Bronchial epithelial cell (primary cell): Measurements from ENCODE around the gene TIGD2. TPM values are rescaled to one million over a fixed set of nuclear protein-coding genes. Genes with fewer than 3 reads are reported as not detected.

ENCODE experiments used
- DNase-seq: peaks from one replicate; pipeline ENCODE4 v3.0.0-alpha.2; 2010; ENCODE audit warnings: low read depth
- FAIRE-seq: peaks from 2 replicates; lab custom pipeline; 2011; peaks lifted over from hg19 to GRCh38; lab: Jason Lieb, UNC
- H3K27me3 ChIP-seq: 2 replicates; pipeline ENCODE4 v1.5.1; 2011; ENCODE audit warnings: low read length; ENCODE audit not compliant: control insufficient read depth, insufficient read depth
- H3K36me3 ChIP-seq: 2 replicates; pipeline ENCODE4 v1.5.1; 2011; ENCODE audit warnings: low read length; ENCODE audit not compliant: control insufficient read depth, insufficient read depth
- H3K4me3 ChIP-seq: 2 replicates; pipeline ENCODE4 v1.5.1; 2011; ENCODE audit warnings: mild to moderate bottlenecking, low read depth, low read length, control low read depth
- CTCF ChIP-seq: IDR thresholded peaks from 2 replicates; pipeline ENCODE4 v1.5.1; 2011; ENCODE audit warnings: mild to moderate bottlenecking, moderate library complexity, low read length, control low read depth, inconsistent platforms; ENCODE audit not compliant: insufficient read depth, severe bottlenecking
- total RNA-seq: library from RNA; depleted of rRNA; stranded (reverse); fragments of >200 nt; gene quantifications from 2 replicates; pipeline ENCODE4 v1.2.1, GENCODE V29; 2014

Gene TIGD2
- total RNA-seq, 1 donor from 2014 or later, result 9.2 TPM

DNA sequence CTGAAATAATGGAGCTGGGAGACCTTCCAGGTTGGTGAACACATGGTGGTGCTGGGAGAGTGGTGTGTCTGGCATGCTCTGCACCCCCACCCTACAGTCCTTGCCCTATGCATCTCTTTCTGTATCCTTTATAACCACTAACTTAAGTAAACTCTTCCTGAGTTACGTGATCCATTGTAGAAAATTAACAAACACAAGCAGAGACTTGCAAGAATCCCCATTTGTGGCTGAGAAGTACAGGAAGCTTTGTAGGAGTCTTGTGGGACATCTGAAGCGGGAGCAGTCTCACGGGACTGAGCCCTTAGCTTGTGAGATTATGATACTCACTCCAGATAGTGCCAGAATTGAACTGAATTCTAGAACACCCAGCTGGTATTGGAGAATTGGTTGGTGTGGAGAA lies 40.0 kb upstream of the TIGD2 start:
- Histone ChIP-seq H3K27me3 (no peaks in the 10 kb centered on the region), H3K4me3 (no peak overlapping the region), H3K36me3 (no peaks in the 10 kb centered on the region)
- FAIRE-seq (no peak), DNase-seq (peak; percentile 72)
- no peak for TF ChIP-seq CTCF

GRCh38 chr4:89072921-89073320 lies 38.4 kb upstream of the TIGD2 start:
- Histone ChIP-seq H3K27me3 (no peaks in the 10 kb centered on the region), H3K4me3 (no peak overlapping the region), H3K36me3 (no peaks in the 10 kb centered on the region)
- FAIRE-seq (no peak), DNase-seq (no peak)
- TF ChIP-seq CTCF, result no peak

- no peak for TF ChIP-seq CTCF
- H3K4me3 ChIP-seq, result no peak overlapping the region
- FAIRE-seq (no peak), DNase-seq (no peak)
- H3K36me3 ChIP-seq, result no peaks in the 10 kb centered on the region
- no peaks in the 10 kb centered on the region for H3K27me3 ChIP-seq
Observed at GRCh38 chr4:89077761-89078160, 33.6 kb upstream of the TIGD2 start.

- no peak for DNase-seq
- no peaks in the 10 kb centered on the region for H3K36me3 ChIP-seq
- no peak overlapping the region for H3K4me3 ChIP-seq
- no peak for TF ChIP-seq CTCF
- no peaks in the 10 kb centered on the region for H3K27me3 ChIP-seq
- FAIRE-seq, result no peak
Observed at GRCh38 chr4:89078300-89078699, 33.0 kb upstream of the TIGD2 start.

GRCh38 chr4:89099034-89099433 lies 12.3 kb upstream of the TIGD2 start:
- H3K36me3 ChIP-seq, result no peaks in the 10 kb centered on the region
- no peak for TF ChIP-seq CTCF
- H3K27me3 ChIP-seq, result no peaks in the 10 kb centered on the region
- H3K4me3 ChIP-seq, result no peak overlapping the region
- no peak for FAIRE-seq
- DNase-seq, result peak; percentile 51

GRCh38 chr4:89099471-89099870 lies 11.9 kb upstream of the TIGD2 start:
- Histone ChIP-seq H3K4me3 (no peak overlapping the region), H3K27me3 (no peaks in the 10 kb centered on the region), H3K36me3 (no peaks in the 10 kb centered on the region)
- FAIRE-seq, result no peak
- TF ChIP-seq CTCF, result no peak
- DNase-seq, result no peak
